Stimulated activated CD4-positive, alpha-beta T cell treated with anti-CD3 and anti-CD28 coated beads, Interleukin-1b, Interleukin-23, amount 100 ng/mL, for 48 hours (primary cell): ENCODE data around the gene CD226.
A peak's percentile ranks its signal among the peaks of the same experiment; 100 is the strongest.

ENCODE experiments used
- DNase-seq: peaks from one replicate; pipeline ENCODE4 v3.0.0-alpha.2; 2020

The CD226 gene

GRCh38 chr18:69956057-69956456 lies 8.4 kb upstream of the CD226 start:
- no peak for DNase-seq

GRCh38 chr18:69954719-69955480 lies 7.2 kb upstream of the CD226 start:
- DNase-seq, result no peak

- DNase-seq, result no peak
Measured at GRCh38 chr18:69953191-69953590, 5.5 kb upstream of the CD226 start.

GRCh38 chr18:69951182-69951581 lies 3.5 kb upstream of the CD226 start:
- DNase-seq, result no peak

- DNase-seq, result no peak
Measured at GRCh38 chr18:69949538-69949936, 1.9 kb upstream of the CD226 start.

- peak; percentile 73 for DNase-seq
Measured at GRCh38 chr18:69948919-69949537, 1.4 kb upstream of the CD226 start.

- DNase-seq, result no peak
Measured at GRCh38 chr18:69948256-69948655, 583 bp upstream of the CD226 start.

GRCh38 chr18:69946608-69947155 lies 991 bp downstream of the CD226 start:
- DNase-seq, result no peak

GRCh38 chr18:69945220-69946114 lies 2.2 kb downstream of the CD226 start:
- no peak for DNase-seq

- DNase-seq, result no peak
Measured at GRCh38 chr18:69944436-69944835, 3.2 kb downstream of the CD226 start.

- no peak for DNase-seq
Measured at GRCh38 chr18:69943021-69943420, 4.7 kb downstream of the CD226 start.

GRCh38 chr18:69941183-69941582 lies 6.5 kb downstream of the CD226 start:
- DNase-seq, result no peak

GRCh38 chr18:69939812-69940211 lies 7.9 kb downstream of the CD226 start:
- peak; percentile 43 for DNase-seq

GRCh38 chr18:69936191-69936558 lies 11.5 kb downstream of the CD226 start:
- DNase-seq, result no peak

- peak; percentile 92 for DNase-seq
Measured at GRCh38 chr18:69935319-69936190, 12.1 kb downstream of the CD226 start.

GRCh38 chr18:69934601-69935265 lies 12.9 kb downstream of the CD226 start:
- no peak for DNase-seq

- DNase-seq, result no peak
Measured at GRCh38 chr18:69929041-69929774, 18.5 kb downstream of the CD226 start.

GRCh38 chr18:69916412-69916811 lies 31.3 kb downstream of the CD226 start:
- no peak for DNase-seq

GRCh38 chr18:69908838-69909237 lies 38.8 kb downstream of the CD226 start:
- DNase-seq, result no peak

GRCh38 chr18:69906765-69907164 lies 40.9 kb downstream of the CD226 start:
- DNase-seq, result no peak

- no peak for DNase-seq
Measured at GRCh38 chr18:69900941-69901340, 46.7 kb downstream of the CD226 start.
